ENCODE measurements around the gene ZNF324. TPM values are rescaled to one million over a fixed set of nuclear protein-coding genes. Genes with fewer than 3 reads are reported as not detected.

ZNF324 gene
- total RNA-seq, 1 experiment from 2014 or later: 8.1 TPM

- Histone ChIP-seq H3K9me2 (ENCODE audit: insufficient read depth) (no peaks in the 10 kb centered on the region), H3K9me3 (ENCODE audit: insufficient read depth, low read depth) (no peaks in the 10 kb centered on the region), H3K27me3 (ENCODE audit: insufficient read depth, low read depth) (no peaks in the 10 kb centered on the region), H3K4me3 (no peak overlapping the region), H3K79me2 (ENCODE audit: low read depth) (peaks cover 11% of the 10 kb centered on the region; the same call in 1 of the 2 replicates), H4K20me1 (ENCODE audit: insufficient read depth) (0 out of 2 replicates have a peak, but pooled peaks cover 10% of the 10 kb centered on the region), H3K4me2 (no peak overlapping the region), H3K27ac (no peak overlapping the region), H3K4me1 (replicated peaks; ENCODE audit: insufficient read depth) (0 out of 2 replicates have a peak, but pooled peaks cover 9% of the 10 kb centered on the region), H2AFZ (no peak overlapping the region), H3K36me3 (ENCODE audit: low read depth) (no peaks in the 10 kb centered on the region), H3F3A (ENCODE audit: insufficient read depth, low read depth) (peaks cover 18% of the 10 kb centered on the region)
- intact Hi-C loops (cut with micrococcal nuclease; ENCODE audit: unreplicated experiment): no loop called here
- DNase-seq: no peak
- BruUV-seq (replicated peaks): no TSS peak
- ChIA-PET POLR2A (ENCODE audit: unreplicated experiment) (no interaction called here), CTCF (no interaction called here)
- no peak for TF ChIP-seq CTCF (conservative IDR thresholded peaks at IDR 0.05)
- TF ChIP-seq EZH2 (IDR thresholded peaks at IDR 0.05; ENCODE audit: low read depth): no peak
These were observed 4.9 kb downstream of the ZNF324 start for GRCh38 chr19:58471736-58472135.

- Histone ChIP-seq H4K20me1 (ENCODE audit: insufficient read depth) (0 out of 2 replicates have a peak, but pooled peaks cover 1% of the 10 kb centered on the region), H3F3A (ENCODE audit: insufficient read depth, low read depth) (peaks cover 18% of the 10 kb centered on the region), H3K27ac (no peak overlapping the region), H3K4me1 (replicated peaks; ENCODE audit: insufficient read depth) (0 out of 2 replicates have a peak, but pooled peaks cover 13% of the 10 kb centered on the region), H3K4me2 (no peak overlapping the region), H3K4me3 (no peak overlapping the region), H3K36me3 (ENCODE audit: low read depth) (no peaks in the 10 kb centered on the region), H3K79me2 (ENCODE audit: low read depth) (peaks cover 3% of the 10 kb centered on the region; the same call in 1 of the 2 replicates), H3K9me2 (ENCODE audit: insufficient read depth) (no peaks in the 10 kb centered on the region), H3K27me3 (ENCODE audit: insufficient read depth, low read depth) (no peaks in the 10 kb centered on the region), H2AFZ (no peak overlapping the region), H3K9me3 (ENCODE audit: insufficient read depth, low read depth) (no peaks in the 10 kb centered on the region)
- TF ChIP-seq EZH2 (IDR thresholded peaks at IDR 0.05; ENCODE audit: low read depth) (no peak), CTCF (conservative IDR thresholded peaks at IDR 0.05) (no peak)
- no peak for DNase-seq
- intact Hi-C loops (cut with micrococcal nuclease; ENCODE audit: unreplicated experiment): no loop called here
- BruUV-seq (replicated peaks): no TSS peak
- CTCF ChIA-PET: no interaction called here
- POLR2A ChIA-PET (ENCODE audit: unreplicated experiment): no interaction called here
These were observed 6.9 kb downstream of the ZNF324 start for GRCh38 chr19:58473775-58474174.

GRCh38 chr19:58474291-58474996 lies 7.6 kb downstream of the ZNF324 start:
- POLR2A ChIA-PET (ENCODE audit: unreplicated experiment): no interaction called here
- peak overlapping the region; percentile 68; the same call in 1 of the 2 replicates for H3K4me3 ChIP-seq
- intact Hi-C loops (cut with micrococcal nuclease; ENCODE audit: unreplicated experiment): no loop called here
- no peaks in the 10 kb centered on the region for H3K36me3 ChIP-seq (ENCODE audit: low read depth)
- no peak overlapping the region for H3K27ac ChIP-seq
- peak overlapping the region; percentile 88 for H3K4me2 ChIP-seq
- H3F3A ChIP-seq (ENCODE audit: insufficient read depth, low read depth): peaks cover 18% of the 10 kb centered on the region
- H3K4me1 ChIP-seq (replicated peaks; ENCODE audit: insufficient read depth): peaks cover 18% of the 10 kb centered on the region; the same call in 1 of the 2 replicates
- DNase-seq: no peak
- no peaks in the 10 kb centered on the region for H3K9me2 ChIP-seq (ENCODE audit: insufficient read depth)
- no TSS peak for BruUV-seq (replicated peaks)
- TF ChIP-seq CTCF (conservative IDR thresholded peaks at IDR 0.05) (no peak), EZH2 (IDR thresholded peaks at IDR 0.05; ENCODE audit: low read depth) (no peak)
- no peaks in the 10 kb centered on the region for H3K79me2 ChIP-seq (ENCODE audit: low read depth)
- no peaks in the 10 kb centered on the region for H3K27me3 ChIP-seq (ENCODE audit: insufficient read depth, low read depth)
- CTCF ChIA-PET: interaction anchor here (0.6 kb wide), 1 partner anchor 1140 kb away, joined by 3 read pairs; no protein-coding TSS in a partner anchor
- no peak overlapping the region for H2AFZ ChIP-seq
- H3K9me3 ChIP-seq (ENCODE audit: insufficient read depth, low read depth): no peaks in the 10 kb centered on the region
- H4K20me1 ChIP-seq (ENCODE audit: insufficient read depth): no peaks in the 10 kb centered on the region

Data from PC-9 (cell line).